Glutamatergic neuron (in vitro differentiated cells): ENCODE data around the gene NSFL1C. TPM values are rescaled to one million over a fixed set of nuclear protein-coding genes. Genes with fewer than 3 reads are reported as not detected.

ENCODE experiments used
- DNase-seq: peaks from one replicate; pipeline ENCODE4 v3.0.0; 2022
- H3K27ac Mint-ChIP-seq: one replicate; pipeline ENCODE4 v1.8.0; 2020; ENCODE audit warnings: mild to moderate bottlenecking, mixed read lengths, inconsistent platforms; ENCODE audit not compliant: unreplicated experiment
- H3K27me3 Mint-ChIP-seq: one replicate; pipeline ENCODE4 v1.8.0; 2020; ENCODE audit warnings: mild to moderate bottlenecking, moderate library complexity, mixed read lengths, inconsistent platforms; ENCODE audit not compliant: unreplicated experiment
- H3K36me3 Mint-ChIP-seq: one replicate; pipeline ENCODE4 v1.8.0; 2020; ENCODE audit warnings: mild to moderate bottlenecking, mixed read lengths, inconsistent platforms; ENCODE audit not compliant: unreplicated experiment
- H3K4me1 Mint-ChIP-seq: one replicate; pipeline ENCODE4 v1.8.0; 2020; ENCODE audit warnings: mild to moderate bottlenecking, low read depth, mixed read lengths, inconsistent platforms; ENCODE audit not compliant: unreplicated experiment
- H3K4me3 Mint-ChIP-seq: one replicate; pipeline ENCODE4 v1.8.0; 2020; ENCODE audit warnings: mild to moderate bottlenecking, mixed read lengths, inconsistent platforms; ENCODE audit not compliant: unreplicated experiment
- H3K9me3 Mint-ChIP-seq: one replicate; pipeline ENCODE4 v1.8.0; 2020; ENCODE audit warnings: mild to moderate bottlenecking, moderate library complexity, mixed read lengths, inconsistent platforms; ENCODE audit not compliant: unreplicated experiment
- total RNA-seq: library from RNA; stranded (reverse); fragmentation: NEBNext Ultra II Directional; extraction: Animal tissue kit (Norgen Biotek cat#: 25700); gene quantifications from one replicate; pipeline ENCODE4 v1.2.1, GENCODE V29; 2021; ENCODE audit not compliant: unreplicated experiment
- TF ChIP-seq, protein P1 (sequence below): fragments of 200-600 bp; sonication (generic); IDR thresholded peaks from one replicate; pipeline ENCODE4 v1.5.0; 2021; ENCODE audit not compliant: partially characterized antibody, unreplicated experiment

NSFL1C gene
- total RNA-seq, 1 donor from 2014 or later, result 71.4 TPM

DNA sequence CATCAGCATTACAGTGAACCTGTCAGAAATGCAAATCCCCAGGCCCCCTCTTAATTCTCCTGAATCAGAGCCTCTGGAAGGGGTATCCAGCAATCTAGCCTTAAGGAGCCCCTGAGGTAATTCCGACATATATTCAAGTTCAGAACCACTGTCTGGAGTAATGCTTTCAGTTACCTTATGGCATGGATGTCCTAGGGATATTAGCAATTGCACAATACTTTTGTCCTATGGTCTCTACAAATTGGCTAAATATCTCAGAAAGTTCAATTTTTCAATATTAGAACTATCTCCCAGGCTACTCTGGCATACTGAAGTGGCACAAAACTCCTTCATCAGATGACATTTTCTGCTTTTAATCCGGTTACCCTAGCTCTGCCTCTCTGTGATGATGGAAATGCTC lies 6.4 kb downstream of the NSFL1C start:
- Mint-ChIP-seq H3K27me3 (peaks cover 2% of the 10 kb centered on the region), H3K4me1 (peaks cover 2% of the 10 kb centered on the region), H3K4me3 (no peak overlapping the region), H3K27ac (no peak overlapping the region), H3K9me3 (no peaks in the 10 kb centered on the region), H3K36me3 (no peaks in the 10 kb centered on the region)
- TF ChIP-seq, protein P1, sequence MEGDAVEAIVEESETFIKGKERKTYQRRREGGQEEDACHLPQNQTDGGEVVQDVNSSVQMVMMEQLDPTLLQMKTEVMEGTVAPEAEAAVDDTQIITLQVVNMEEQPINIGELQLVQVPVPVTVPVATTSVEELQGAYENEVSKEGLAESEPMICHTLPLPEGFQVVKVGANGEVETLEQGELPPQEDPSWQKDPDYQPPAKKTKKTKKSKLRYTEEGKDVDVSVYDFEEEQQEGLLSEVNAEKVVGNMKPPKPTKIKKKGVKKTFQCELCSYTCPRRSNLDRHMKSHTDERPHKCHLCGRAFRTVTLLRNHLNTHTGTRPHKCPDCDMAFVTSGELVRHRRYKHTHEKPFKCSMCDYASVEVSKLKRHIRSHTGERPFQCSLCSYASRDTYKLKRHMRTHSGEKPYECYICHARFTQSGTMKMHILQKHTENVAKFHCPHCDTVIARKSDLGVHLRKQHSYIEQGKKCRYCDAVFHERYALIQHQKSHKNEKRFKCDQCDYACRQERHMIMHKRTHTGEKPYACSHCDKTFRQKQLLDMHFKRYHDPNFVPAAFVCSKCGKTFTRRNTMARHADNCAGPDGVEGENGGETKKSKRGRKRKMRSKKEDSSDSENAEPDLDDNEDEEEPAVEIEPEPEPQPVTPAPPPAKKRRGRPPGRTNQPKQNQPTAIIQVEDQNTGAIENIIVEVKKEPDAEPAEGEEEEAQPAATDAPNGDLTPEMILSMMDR, result no peak
- DNase-seq, result no peak

GRCh38 chr20:1457992-1458391 lies 8.7 kb downstream of the NSFL1C start:
- Mint-ChIP-seq H3K9me3 (no peaks in the 10 kb centered on the region), H3K4me3 (no peak overlapping the region), H3K36me3 (peaks cover 14% of the 10 kb centered on the region), H3K27ac (no peak overlapping the region), H3K27me3 (peaks cover 2% of the 10 kb centered on the region), H3K4me1 (peaks cover 2% of the 10 kb centered on the region)
- TF ChIP-seq, protein P1, result no peak
- DNase-seq, result no peak

GRCh38 chr20:1456300-1456699 lies 10.3 kb downstream of the NSFL1C start:
- Mint-ChIP-seq H3K27me3 (peaks cover 2% of the 10 kb centered on the region), H3K27ac (no peak overlapping the region), H3K9me3 (peaks cover under 1% of the 10 kb centered on the region), H3K36me3 (peaks cover 31% of the 10 kb centered on the region), H3K4me3 (no peak overlapping the region), H3K4me1 (peaks cover 2% of the 10 kb centered on the region)
- no peak for DNase-seq
- TF ChIP-seq, protein P1, result no peak

- Mint-ChIP-seq H3K4me3 (no peak overlapping the region), H3K9me3 (peaks cover 5% of the 10 kb centered on the region), H3K4me1 (no peaks in the 10 kb centered on the region), H3K27me3 (no peaks in the 10 kb centered on the region), H3K36me3 (peaks cover 36% of the 10 kb centered on the region), H3K27ac (no peak overlapping the region)
- TF ChIP-seq, protein P1, result no peak
- DNase-seq, result no peak
These were observed 15.6 kb downstream of the NSFL1C start for GRCh38 chr20:1450926-1451491.

DNA sequence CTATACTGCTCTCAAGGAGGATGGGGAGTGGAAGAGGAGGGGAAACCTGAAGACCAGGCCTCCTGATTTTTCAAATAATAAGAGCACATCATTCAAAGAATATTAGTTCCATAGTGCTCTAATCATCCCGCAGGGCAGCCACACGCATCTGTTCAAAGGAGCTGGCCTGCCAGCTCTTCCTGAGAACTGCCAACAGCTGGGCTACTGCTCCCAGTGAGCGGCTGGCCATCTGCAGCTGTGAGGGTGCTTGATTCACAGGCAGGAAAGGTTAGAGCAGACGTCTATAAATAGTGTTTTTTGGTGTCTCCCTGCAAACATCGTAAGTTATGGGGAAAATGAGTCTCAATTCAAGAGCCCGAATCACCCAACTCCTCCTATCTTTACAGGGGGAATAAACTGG lies 17.3 kb downstream of the NSFL1C start:
- DNase-seq, result no peak
- peaks cover 34% of the 10 kb centered on the region for H3K36me3 Mint-ChIP-seq
- H3K4me1 Mint-ChIP-seq, result no peaks in the 10 kb centered on the region
- TF ChIP-seq, protein P1, result no peak
- H3K9me3 Mint-ChIP-seq, result peaks cover 5% of the 10 kb centered on the region
- H3K4me3 Mint-ChIP-seq, result no peak overlapping the region
- H3K27me3 Mint-ChIP-seq, result no peaks in the 10 kb centered on the region
- no peak overlapping the region for H3K27ac Mint-ChIP-seq
